Germinal center (tissue), 1 donor: ENCODE results near the gene XYLB.

Experiments
- DNase-seq: peaks from one replicate; pipeline ENCODE4 v3.0.0; 2012; ENCODE audit warnings: mixed read lengths, low spot score

XYLB gene

GRCh38 chr3:38454884-38455638 lies 108.5 kb downstream of the XYLB start:
- peak; percentile 44 for DNase-seq

- DNase-seq, result no peak
Measured at GRCh38 chr3:38455639-38456430, 109.2 kb downstream of the XYLB start.

- no peak for DNase-seq
Measured at GRCh38 chr3:38457111-38458003, 110.8 kb downstream of the XYLB start.

GRCh38 chr3:38458796-38459498 lies 112.4 kb downstream of the XYLB start:
- DNase-seq, result no peak

- DNase-seq, result no peak
Measured at GRCh38 chr3:38459499-38460048, 113.0 kb downstream of the XYLB start.

- no peak for DNase-seq
Measured at GRCh38 chr3:38460377-38461270, 114.0 kb downstream of the XYLB start.
